ENCODE data around the gene HIVEP3. TPM values are rescaled to one million over a fixed set of nuclear protein-coding genes. Genes with fewer than 3 reads are reported as not detected.

HIVEP3 gene
- total RNA-seq, 1 donor from 2014 or later = 10.1 TPM

DNA sequence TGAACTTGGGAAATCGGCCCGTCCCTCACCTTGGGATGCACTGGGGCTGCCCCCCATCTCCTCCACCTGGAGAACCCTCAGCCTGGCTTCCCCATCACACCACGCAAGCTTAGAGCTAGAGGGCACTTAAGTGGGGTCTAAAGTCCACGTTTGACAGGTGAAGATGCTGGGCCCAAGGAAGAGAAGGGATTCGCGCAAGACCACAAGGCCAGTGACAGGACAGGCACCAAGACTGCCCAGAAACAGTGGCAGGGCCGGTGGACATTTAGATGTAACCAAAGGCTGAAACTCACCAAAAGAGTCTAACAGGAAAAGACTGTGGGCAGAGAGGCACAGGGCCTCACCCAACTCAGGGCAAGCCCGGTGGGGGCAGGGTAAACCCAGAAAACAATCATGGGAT lies 303.4 kb downstream of the HIVEP3 start:
- DNase-seq (ENCODE audit: low spot score) = peak; percentile 27

DNA sequence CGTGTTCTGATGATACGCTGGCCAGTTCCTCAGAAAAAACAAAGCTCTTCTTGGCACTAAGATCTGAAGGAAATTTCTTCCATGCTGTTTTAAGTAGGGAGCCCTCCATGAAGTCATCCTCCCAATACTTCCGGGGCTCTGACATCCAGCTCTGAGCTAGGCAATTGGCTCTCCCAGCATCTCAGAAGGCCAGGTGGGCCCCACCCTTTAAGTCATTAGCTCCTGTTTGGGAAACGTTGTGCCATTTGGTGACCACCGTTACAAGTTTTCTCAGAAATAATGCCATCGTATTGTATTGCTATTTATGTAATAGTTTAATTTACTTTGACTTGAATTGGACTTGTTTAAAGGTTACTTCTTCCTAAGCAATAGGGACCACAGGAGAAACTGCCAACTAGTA lies 303.9 kb downstream of the HIVEP3 start:
- DNase-seq (ENCODE audit: low spot score) = peak; percentile 20

GRCh38 chr1:41613689-41614574 lies 304.8 kb downstream of the HIVEP3 start:
- DNase-seq (ENCODE audit: low spot score) = peak; percentile 25

- DNase-seq (ENCODE audit: low spot score) = peak; percentile 41
Measured at GRCh38 chr1:41612953-41613352, 305.8 kb downstream of the HIVEP3 start.

DNA sequence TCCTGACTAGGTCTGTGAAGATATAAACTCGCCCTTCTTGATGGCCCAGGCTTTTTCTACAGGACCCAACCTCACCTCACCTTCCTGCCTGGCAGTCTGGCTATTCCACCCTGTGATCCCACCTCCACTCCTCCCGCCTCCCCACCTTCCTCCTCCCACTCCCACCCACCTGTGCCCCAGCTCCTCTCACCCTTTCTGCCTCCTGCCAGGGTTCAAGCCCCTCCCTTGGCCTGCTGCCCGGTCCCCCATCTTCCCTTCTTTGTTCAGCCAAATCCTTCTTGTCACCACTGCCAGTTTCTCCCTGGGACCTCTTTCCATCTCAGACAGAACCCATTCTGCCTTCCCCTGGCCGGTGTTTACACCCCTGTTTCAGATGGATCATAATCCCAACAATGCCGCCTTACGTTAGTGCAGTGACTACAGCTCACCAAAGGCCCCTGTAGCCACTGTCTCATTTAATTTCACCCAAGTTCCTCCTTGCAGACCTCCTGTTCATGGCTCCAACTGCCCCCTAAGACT lies 306.7 kb downstream of the HIVEP3 start:
- peak; percentile 37 for DNase-seq (ENCODE audit: low spot score)

GRCh38 chr1:41611068-41611931 lies 307.4 kb downstream of the HIVEP3 start:
- DNase-seq (ENCODE audit: low spot score) = peak; percentile 17

- peak; percentile 20 for DNase-seq (ENCODE audit: low spot score)
Measured at GRCh38 chr1:41610361-41610760, 308.4 kb downstream of the HIVEP3 start.

GRCh38 chr1:41609166-41609883 lies 309.4 kb downstream of the HIVEP3 start:
- DNase-seq (ENCODE audit: low spot score) = no peak

DNA sequence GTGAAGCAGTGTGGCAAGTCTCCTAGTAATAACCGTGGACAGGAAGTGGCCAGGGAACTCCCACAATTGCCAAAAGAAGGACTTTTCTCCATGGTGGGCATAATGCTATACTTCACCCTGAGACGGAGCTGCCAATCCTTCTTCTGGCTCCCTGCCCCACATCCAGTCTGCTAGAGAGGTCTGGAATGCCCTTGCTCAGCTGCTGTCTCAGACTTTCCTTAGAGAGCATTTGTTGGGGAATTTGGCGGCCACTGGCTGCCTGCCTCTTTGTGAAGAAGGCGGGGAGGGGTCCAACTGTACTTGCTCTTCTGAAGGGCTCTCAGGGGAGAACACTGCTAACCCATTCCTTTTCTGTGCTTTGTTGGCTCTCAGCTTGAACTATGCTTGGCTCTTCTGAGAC lies 310.5 kb downstream of the HIVEP3 start:
- DNase-seq (ENCODE audit: low spot score) = no peak

GRCh38 chr1:41607808-41608207 lies 310.9 kb downstream of the HIVEP3 start:
- no peak for DNase-seq (ENCODE audit: low spot score)

GRCh38 chr1:41599912-41600311 lies 318.8 kb downstream of the HIVEP3 start:
- DNase-seq (ENCODE audit: low spot score) = no peak

- DNase-seq (ENCODE audit: low spot score) = no peak
Measured at GRCh38 chr1:41598325-41598724, 320.4 kb downstream of the HIVEP3 start.

- peak; percentile 29 for DNase-seq (ENCODE audit: low spot score)
Measured at GRCh38 chr1:41592451-41593125, 326.1 kb downstream of the HIVEP3 start.

GRCh38 chr1:41591891-41592290 lies 326.8 kb downstream of the HIVEP3 start:
- DNase-seq (ENCODE audit: low spot score) = no peak

DNA sequence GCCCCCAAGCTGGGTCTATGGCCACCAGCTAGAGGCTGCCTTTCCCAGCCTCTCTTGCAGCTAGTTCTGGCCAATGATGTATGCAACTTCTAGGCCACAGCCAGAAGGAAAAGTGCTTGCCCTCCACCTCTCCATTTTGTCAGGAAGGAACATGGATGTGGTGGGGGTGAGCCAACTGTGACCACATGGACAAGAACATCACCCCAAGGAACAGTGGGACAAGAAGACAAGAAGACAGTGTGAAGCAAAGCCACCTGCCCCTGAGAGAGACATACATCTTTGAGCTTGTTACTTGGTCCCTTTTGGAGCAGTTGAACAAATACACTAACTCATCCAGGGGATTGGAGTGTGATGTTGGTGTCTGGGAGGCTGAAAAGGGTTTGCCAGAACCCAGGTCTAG lies 328.4 kb downstream of the HIVEP3 start:
- no peak for DNase-seq (ENCODE audit: low spot score)

DNA sequence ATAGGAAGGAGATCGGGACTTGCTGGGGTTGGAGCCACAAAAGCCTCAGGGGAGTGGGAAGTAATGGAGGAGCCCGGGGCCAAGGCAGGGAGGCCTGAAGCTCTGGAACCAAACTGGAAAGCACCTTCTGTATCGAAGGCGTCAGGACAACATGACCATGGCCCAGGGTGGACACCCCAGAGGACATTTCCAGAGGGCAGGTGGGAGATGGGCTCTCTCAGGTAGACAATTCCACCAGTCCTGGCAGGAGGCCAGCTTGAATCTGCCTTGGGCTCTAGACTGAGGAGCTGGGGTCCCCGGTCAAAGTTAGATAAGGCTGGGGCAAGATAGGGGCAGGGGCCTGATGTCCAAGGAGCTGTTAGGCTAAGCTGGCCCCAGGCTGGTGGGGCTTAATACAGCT lies 329.3 kb downstream of the HIVEP3 start:
- DNase-seq (ENCODE audit: low spot score) = no peak

- DNase-seq (ENCODE audit: low spot score) = no peak
Measured at GRCh38 chr1:41588334-41588875, 330.3 kb downstream of the HIVEP3 start.

- DNase-seq (ENCODE audit: low spot score) = no peak
Measured at GRCh38 chr1:41587791-41588190, 330.9 kb downstream of the HIVEP3 start.

DNA sequence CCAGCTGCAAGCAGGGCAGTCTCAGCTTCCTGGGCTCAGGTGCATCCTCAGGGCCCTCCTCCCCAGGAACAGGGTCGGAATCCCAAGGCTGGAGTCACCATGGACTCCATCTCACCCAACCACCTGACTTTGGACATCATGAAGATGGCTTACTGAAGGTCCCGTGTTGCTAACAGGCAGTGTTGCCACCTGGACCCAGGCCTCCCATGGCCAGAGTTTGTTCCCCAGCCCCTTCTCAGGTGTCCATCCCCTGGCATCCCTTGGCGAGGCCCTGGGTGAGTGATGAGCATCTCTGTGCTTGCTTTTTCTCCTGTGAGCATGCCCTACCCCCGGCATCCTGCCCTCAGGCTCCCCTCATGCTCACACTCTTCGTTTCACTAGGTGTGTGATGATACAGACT lies 332.5 kb downstream of the HIVEP3 start:
- DNase-seq (ENCODE audit: low spot score) = peak; percentile 18

DNA sequence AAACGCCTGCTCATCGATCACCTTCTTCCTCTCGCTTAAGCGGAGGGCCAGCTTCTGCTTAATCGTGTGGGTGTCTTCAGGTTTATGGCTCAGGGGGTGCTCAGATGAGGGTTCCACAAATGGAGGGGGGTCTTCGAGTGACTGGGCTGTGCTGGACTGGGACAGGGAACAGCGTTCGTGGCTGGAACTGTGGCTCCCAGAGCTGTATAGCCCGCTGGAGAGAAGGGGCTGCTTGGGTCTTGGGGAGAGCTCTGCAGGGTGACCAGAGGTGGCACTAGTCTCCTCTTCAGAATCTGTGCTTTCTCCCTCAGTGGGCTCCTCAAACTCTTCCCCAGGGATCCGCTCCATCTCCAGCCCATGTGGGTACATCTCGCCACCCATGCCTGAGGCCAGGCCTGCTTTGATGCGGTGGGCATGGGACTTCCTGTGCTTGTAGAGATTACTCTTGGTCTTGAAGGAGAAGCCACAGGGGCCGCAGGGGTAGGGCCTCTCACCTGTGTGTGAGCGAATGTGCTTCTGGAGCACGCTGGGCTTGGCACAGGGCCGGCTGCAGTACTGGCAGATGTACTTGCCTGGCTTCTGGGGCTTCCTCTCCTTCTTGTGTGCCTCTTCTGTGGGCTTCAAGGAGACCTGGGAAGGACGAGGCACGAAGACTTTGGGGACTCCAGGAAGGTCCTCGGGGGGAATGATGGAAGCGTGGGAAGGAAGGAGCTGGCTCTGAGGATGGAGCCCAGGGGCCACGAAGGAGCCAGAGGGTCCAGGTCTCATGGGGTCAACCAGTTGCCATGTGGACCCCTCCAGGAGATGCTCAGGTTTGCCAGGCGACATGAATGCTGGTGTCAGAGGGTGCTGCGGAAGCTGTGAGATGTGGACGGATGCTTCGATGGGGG lies 334.8 kb downstream of the HIVEP3 start:
- DNase-seq (ENCODE audit: low spot score) = peak; percentile 37
